ENCODE results near the gene GLRX. TPM values are rescaled to one million over a fixed set of nuclear protein-coding genes. Genes with fewer than 3 reads are reported as not detected.
"Not testable (repeated sequence)": the region's sequence is repeated elsewhere in the genome, so short reads cannot be mapped to it uniquely, and the experiment has no call there.

The GLRX gene
- total RNA-seq, 2 donors from 2014 or later = 45.1 to 62.3 TPM

DNA sequence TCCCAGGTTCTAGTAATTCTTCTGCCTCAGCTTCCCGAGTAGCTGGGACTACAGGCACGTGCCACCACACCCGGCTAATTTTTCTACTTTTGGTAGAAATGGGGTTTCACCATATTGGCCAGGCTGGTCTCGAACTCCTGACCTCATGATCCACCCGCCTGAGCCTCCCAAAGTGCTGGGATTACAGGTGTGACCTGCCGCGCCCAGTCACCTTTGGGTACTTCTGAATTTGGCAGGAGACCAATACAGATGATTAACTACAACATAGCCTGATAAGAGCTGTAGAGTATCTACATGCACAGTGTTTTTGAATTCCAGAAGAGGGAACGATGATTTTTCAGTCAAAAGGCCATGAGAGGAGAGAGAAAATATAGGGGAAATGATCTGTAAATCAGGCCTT is 9.5 kb downstream of the GLRX start:
- not testable (repeated sequence) for ATAC-seq (replicated peaks); H3K4me3 Mint-ChIP-seq; H3K9me3 Mint-ChIP-seq; H3K27me3 Mint-ChIP-seq
- peaks cover 52% of the 10 kb centered on the region for H3K36me3 Mint-ChIP-seq (ENCODE audit: low read depth)
- H3K4me1 Mint-ChIP-seq = peaks cover 61% of the 10 kb centered on the region
- peak overlapping the region; percentile 93 for H3K27ac Mint-ChIP-seq

DNA sequence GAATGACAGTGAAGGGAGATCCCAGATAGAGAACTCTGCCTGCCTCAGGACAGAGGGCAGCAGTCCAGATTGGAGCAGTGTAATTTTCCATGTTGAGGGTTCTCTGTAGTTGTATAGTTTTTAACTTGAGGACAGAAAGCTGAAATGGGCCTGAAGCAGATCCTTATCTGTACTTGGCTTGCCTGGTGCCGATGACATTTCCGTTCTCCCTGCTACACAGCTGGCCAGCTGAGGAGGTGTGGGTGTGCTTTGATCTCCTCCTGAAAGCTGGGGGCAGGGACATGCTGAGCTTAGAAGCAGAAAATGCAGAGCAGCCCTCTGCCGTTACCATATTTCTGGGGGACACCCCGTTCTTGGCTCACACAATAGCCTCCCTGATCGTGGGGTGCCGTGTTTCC is 10.5 kb downstream of the GLRX start:
- H3K9me3 Mint-ChIP-seq = no peaks in the 10 kb centered on the region
- H3K4me1 Mint-ChIP-seq = peaks cover 62% of the 10 kb centered on the region
- peak overlapping the region; percentile 71 for H3K4me3 Mint-ChIP-seq
- peak; percentile 38 for ATAC-seq (replicated peaks)
- no peaks in the 10 kb centered on the region for H3K27me3 Mint-ChIP-seq
- H3K36me3 Mint-ChIP-seq (ENCODE audit: low read depth) = peaks cover 46% of the 10 kb centered on the region
- peak overlapping the region; percentile 93 for H3K27ac Mint-ChIP-seq

DNA sequence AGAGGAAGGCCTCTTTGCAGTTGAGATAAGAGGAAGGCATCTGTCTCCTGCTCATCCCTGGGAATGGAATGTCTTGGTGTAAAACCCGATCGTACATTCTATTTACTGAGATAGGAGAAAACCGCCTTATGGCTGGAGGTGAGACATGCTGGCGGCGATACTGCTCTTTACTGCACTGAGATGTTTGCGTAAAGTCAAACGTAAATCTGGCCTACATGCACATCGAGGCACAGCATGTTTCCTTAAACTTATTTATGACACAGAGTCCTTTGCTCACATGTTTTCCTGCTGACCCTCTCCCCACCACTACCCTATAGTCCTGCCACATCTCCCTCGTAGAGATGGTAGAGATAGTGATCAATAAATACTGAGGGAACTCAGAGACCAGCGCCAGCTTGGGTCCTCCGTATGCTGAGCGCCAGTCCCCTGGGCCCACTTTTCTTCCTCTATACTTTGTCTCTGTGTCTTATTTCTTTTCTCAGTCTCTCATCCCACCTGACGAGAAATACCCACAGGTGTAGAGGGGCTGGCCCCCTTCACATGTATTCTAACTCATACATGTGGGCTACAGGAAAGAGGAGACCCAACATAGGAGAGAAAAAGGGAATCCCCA is 11.0 kb downstream of the GLRX start:
- ATAC-seq (replicated peaks); H3K27me3 Mint-ChIP-seq; H3K9me3 Mint-ChIP-seq: not testable (repeated sequence)
- Mint-ChIP-seq H3K4me3 (peak overlapping the region; percentile 71), H3K36me3 (ENCODE audit: low read depth) (peaks cover 41% of the 10 kb centered on the region), H3K4me1 (peaks cover 62% of the 10 kb centered on the region), H3K27ac (peak overlapping the region; percentile 93)

DNA sequence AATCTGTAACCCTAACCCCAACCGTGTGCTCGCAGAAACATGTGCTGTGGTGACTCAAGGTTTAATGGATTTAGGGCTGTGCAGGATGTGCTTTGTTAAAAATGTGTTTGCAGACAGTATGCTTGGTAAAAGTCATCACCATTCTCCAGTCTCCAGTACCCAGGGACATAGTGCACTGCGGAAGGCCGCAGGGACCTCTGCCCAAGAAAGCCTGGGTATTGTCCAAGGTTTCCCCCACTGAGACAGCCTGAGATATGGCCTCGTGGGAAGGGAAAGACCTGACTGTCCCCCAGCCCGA is 11.5 kb downstream of the GLRX start:
- H3K4me1 Mint-ChIP-seq = peaks cover 57% of the 10 kb centered on the region
- H3K27me3 Mint-ChIP-seq; ATAC-seq (replicated peaks); H3K9me3 Mint-ChIP-seq: not testable (repeated sequence)
- H3K27ac Mint-ChIP-seq = peak overlapping the region; percentile 93
- H3K4me3 Mint-ChIP-seq = peak overlapping the region; percentile 87
- H3K36me3 Mint-ChIP-seq (ENCODE audit: low read depth) = peaks cover 36% of the 10 kb centered on the region

DNA sequence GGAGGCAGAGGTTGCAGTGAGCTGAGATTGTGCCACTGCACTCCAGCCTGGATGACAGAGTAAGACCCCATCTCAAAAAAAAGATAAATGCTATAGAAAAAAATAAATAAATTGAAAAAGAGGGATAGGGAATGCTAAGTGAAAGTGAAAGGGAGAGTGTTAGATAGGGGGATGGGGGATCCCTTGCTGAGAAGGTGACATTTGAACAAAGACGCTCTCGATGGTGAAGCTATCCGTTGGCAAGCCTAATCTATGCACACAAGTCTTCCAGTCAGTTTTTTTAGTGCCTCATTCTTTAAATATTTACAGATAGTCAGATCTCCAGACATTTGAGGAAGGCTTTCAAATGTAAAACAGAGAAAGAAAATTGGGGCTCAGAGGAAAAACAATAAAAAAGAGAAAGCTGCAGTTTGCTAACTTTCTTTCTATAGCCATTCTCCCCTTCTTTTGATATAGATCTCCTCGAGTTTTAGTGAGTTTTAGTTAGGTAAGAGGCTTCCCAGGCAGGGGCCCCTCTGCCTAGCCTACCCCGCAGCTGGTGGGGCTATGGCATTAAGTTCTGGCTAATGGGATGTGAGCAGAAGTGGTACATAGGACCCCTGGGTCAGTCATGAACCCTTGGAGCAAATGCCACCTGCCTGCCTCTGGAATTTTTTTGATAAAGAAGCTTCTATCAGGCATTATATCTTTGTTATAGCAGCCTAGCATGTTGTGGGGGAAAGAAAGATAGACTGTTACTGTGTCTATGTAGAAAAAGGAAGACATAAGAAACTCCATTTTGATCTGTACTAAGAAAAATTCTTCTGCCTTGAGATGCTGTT is 12.0 kb downstream of the GLRX start:
- H3K4me1 Mint-ChIP-seq = peaks cover 51% of the 10 kb centered on the region
- H3K36me3 Mint-ChIP-seq (ENCODE audit: low read depth) = peaks cover 30% of the 10 kb centered on the region
- H3K27me3 Mint-ChIP-seq = no peaks in the 10 kb centered on the region
- H3K9me3 Mint-ChIP-seq = no peaks in the 10 kb centered on the region
- peak overlapping the region; percentile 93 for H3K27ac Mint-ChIP-seq
- no peak for ATAC-seq (replicated peaks)
- H3K4me3 Mint-ChIP-seq = peak overlapping the region; percentile 87

DNA sequence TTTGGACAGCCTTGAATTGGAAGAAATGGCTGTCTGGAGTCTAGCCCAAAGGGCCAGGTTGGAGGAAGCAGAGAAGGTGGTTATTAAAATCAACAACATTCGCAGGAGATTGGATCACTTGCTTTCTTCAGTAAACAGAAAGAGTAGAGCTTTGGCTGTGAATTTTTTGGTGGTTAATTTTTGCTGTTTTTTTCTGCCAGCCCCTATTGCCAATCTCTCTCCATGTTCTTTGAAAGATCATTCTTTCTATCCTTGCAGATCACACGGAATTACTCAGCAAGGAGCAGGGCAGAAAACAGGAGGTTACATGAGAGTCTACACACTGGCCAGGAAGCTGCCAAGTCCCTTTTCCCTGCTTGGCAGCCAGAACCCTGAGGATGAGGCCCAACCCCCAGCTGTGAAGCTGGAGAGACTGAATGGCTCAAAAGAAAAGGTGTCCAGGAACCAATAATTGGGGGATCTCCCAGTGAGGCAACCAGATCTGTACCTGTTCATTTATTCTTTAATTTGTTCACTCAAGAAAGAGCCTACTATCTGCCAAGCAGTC is 13.0 kb downstream of the GLRX start:
- Mint-ChIP-seq H3K27ac (peak overlapping the region; percentile 93), H3K9me3 (no peaks in the 10 kb centered on the region), H3K36me3 (ENCODE audit: low read depth) (peaks cover 20% of the 10 kb centered on the region), H3K27me3 (no peaks in the 10 kb centered on the region), H3K4me1 (peaks cover 46% of the 10 kb centered on the region), H3K4me3 (peak overlapping the region; percentile 87)
- no peak for ATAC-seq (replicated peaks)

DNA sequence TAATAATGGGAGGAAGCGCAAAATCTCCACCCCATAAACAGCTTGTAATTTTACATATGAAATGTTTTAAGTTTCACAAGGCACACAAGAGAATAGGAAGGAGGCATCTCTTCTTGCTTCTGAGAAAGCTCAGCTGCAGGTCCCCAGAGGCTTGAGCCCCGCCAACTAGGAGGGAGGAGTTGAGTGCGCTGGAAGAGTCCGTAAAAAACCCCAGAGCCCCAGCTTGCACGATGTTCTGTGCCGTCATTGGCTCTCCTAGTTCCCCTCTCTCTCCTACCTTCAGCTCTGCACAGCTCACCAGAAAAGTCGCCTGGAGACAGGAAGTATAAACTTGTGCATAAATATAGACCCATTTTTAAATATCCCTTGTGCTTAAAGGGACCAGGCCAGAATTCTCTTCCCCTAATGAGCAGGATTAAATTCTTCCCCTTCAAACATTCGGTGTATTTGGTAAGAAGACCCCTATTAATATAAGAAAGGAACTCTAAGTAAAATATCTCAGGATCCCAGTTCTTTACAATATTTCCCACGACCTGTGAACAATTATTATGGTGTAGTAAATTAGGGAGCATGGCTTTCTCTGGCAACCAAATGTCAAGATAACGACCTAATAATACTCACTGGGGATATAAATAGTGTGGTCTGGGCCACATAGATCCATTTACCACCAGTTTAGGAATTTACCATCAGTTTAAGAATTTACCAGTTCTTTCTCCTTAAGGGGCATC is 13.7 kb downstream of the GLRX start:
- H3K27ac Mint-ChIP-seq = peak overlapping the region; percentile 93
- H3K9me3 Mint-ChIP-seq = no peaks in the 10 kb centered on the region
- H3K4me1 Mint-ChIP-seq = peaks cover 42% of the 10 kb centered on the region
- peak; percentile 98 for ATAC-seq (replicated peaks)
- H3K36me3 Mint-ChIP-seq (ENCODE audit: low read depth) = peaks cover 13% of the 10 kb centered on the region
- peak overlapping the region; percentile 87 for H3K4me3 Mint-ChIP-seq
- no peaks in the 10 kb centered on the region for H3K27me3 Mint-ChIP-seq

DNA sequence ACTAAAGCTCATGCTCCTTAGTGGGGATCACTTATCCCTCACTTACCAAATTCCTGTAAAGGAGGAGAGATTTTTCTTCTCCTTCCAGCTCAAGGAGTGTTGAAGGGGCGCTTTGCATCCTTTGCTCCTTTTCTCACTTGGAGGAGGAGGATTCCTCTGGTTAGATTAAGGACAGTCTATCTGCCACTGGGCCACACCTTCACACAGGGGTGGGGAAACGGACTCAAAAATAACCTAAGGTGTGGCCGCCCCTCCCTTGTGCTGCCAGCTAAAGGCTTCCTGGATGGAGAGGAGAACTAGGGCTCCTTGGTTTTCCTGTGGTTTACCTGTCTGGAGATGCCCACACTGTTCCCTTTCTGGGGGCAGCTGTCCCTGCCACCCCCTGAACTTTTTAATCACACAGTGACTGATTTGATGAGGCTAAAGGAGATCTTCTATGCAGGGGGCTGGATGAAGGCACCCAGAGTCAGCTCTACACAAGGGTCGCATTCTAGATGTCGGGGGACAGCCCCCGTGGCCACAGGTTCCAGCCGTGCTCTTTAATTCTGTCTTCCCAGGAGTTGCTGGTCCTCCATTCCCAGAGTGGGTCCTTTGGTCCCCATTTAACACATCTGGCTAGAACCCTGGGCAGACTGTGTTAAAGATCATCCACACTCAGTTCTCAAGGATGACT is 14.4 kb downstream of the GLRX start:
- ATAC-seq (replicated peaks) = peak; percentile 2
- H3K27ac Mint-ChIP-seq = peak overlapping the region; percentile 93
- H3K9me3 Mint-ChIP-seq = no peaks in the 10 kb centered on the region
- no peaks in the 10 kb centered on the region for H3K27me3 Mint-ChIP-seq
- H3K4me1 Mint-ChIP-seq = peaks cover 39% of the 10 kb centered on the region
- H3K4me3 Mint-ChIP-seq = peak overlapping the region; percentile 87
- H3K36me3 Mint-ChIP-seq (ENCODE audit: low read depth) = peaks cover 8% of the 10 kb centered on the region

DNA sequence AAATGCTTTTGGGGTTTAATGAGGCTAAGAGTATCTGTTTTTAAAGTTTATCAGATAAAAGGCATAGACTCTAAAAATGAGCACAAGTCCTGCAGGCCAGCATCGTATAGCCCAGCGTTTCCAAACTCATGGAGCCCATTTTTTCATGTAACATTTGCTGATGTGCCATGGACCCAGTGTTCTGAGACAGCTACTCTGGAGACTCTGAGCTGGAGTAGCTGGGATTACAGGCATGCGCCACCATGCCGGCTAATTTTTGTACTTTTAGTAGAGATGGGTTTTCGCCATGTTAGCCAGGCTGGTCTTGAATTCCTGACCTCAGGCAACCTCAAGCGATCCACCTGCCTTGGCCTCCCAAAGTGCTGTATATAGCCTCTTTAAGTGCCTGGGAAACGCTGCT is 15.8 kb downstream of the GLRX start:
- H3K27me3 Mint-ChIP-seq = no peaks in the 10 kb centered on the region
- ATAC-seq (replicated peaks) = no peak
- H3K27ac Mint-ChIP-seq = no peak overlapping the region
- H3K9me3 Mint-ChIP-seq = no peaks in the 10 kb centered on the region
- no peaks in the 10 kb centered on the region for H3K36me3 Mint-ChIP-seq (ENCODE audit: low read depth)
- H3K4me1 Mint-ChIP-seq = peaks cover 27% of the 10 kb centered on the region
- no peak overlapping the region for H3K4me3 Mint-ChIP-seq

DNA sequence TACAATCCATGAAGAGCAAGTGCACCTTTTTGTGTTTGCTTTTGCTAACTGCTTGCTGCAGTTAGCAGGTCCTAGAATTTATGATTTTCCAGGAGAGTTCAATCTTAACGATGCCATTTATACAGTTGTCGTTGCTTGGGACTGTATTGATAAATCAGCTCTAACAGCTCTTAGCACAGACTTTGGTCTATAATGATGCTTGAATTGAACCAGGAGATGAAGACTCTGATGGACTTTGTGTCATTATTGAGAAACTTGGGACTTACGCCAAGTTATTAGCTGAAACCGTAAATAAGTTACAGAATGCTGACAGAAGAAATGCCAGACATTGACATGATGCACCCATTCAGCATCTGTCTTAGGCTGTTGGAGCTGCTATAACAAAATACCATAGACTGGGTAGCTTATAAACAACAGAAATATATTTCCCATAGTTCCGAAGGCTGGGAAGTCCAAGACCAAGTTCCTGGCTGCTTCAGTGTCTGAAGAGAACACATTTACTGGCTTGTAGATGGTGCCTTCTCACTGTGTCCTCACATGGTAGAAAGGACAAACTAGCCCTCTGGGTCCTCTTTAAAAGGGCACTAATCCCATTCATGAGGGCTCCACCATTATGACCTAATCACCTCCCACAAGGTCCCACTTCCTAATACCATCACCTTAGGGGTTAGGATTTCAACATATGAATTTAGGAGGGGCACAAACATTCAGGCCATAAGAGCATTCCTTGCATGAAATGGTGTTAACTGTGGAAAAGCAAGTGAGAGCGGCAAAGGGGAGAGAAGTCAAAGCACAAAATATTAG is 17.6 kb downstream of the GLRX start:
- Mint-ChIP-seq H3K4me1 (peaks cover 19% of the 10 kb centered on the region), H3K9me3 (no peaks in the 10 kb centered on the region), H3K27me3 (no peaks in the 10 kb centered on the region), H3K4me3 (no peak overlapping the region), H3K27ac (no peak overlapping the region), H3K36me3 (ENCODE audit: low read depth) (no peaks in the 10 kb centered on the region)
- no peak for ATAC-seq (replicated peaks)

DNA sequence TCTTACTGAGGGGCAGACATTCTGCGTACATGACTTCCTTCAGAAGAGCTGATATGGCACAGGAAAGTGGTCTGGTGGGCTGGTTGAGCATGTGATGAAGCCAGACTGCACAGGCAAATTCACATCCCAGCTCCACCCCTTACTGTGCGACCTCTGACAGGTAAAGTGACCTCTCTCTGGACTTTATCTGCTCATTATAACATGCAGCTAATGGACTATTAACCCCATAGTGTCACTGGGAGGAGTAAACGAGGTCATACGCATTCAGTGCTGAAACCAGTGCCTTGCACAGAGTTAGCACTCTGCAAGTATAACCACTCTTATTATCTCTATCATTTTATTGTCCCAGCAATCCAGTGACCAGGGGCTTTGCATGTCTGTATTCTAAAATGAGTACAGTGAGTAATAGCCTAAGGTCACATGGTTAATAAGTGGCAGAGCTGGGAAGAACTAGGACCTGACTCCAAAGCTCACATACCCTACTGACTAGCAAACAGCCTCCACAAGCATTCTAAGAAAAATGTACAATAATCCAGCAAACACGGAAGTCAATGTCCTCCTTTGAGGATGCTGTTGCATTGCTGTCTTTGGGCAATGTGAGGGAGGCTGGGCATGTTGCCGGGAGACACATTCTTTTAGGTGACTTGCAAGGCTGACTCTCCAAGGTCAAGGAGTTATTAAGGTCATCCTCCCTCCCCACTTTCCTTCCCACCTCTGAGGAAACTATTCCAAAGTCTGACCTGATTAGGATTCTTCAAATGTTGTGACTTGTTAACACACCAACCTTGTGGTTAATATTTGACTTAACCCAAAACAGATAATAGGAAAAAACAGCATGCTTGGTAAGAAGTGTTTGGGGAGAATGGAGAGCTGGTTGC is 19.0 kb downstream of the GLRX start:
- Mint-ChIP-seq H3K27ac (no peak overlapping the region), H3K36me3 (ENCODE audit: low read depth) (no peaks in the 10 kb centered on the region), H3K9me3 (no peaks in the 10 kb centered on the region), H3K4me1 (peaks cover 10% of the 10 kb centered on the region), H3K4me3 (no peak overlapping the region), H3K27me3 (no peaks in the 10 kb centered on the region)
- ATAC-seq (replicated peaks) = no peak

DNA sequence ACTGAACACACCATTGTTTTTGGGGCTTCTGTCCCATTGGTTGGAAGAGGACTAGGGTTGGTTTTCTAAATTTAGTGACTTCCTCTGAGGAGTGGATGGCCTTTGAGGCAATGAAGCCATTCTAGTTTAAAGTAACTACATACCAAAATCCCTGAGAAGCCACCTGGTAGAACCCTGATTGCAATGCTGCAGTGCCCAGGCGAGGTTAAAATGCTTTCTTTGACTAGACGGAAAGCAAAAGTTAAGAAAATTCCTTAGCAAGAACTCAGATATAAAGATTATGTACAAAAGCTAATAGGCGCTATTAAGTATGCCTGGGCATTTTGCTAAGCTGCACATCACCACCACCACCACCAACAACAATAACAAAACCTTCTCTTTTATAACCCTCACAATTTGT is 20.6 kb downstream of the GLRX start:
- peaks cover 4% of the 10 kb centered on the region for H3K4me1 Mint-ChIP-seq
- H3K36me3 Mint-ChIP-seq (ENCODE audit: low read depth) = no peaks in the 10 kb centered on the region
- no peak for ATAC-seq (replicated peaks)
- H3K27me3 Mint-ChIP-seq = no peaks in the 10 kb centered on the region
- no peaks in the 10 kb centered on the region for H3K9me3 Mint-ChIP-seq
- H3K4me3 Mint-ChIP-seq = no peak overlapping the region
- no peak overlapping the region for H3K27ac Mint-ChIP-seq

DNA sequence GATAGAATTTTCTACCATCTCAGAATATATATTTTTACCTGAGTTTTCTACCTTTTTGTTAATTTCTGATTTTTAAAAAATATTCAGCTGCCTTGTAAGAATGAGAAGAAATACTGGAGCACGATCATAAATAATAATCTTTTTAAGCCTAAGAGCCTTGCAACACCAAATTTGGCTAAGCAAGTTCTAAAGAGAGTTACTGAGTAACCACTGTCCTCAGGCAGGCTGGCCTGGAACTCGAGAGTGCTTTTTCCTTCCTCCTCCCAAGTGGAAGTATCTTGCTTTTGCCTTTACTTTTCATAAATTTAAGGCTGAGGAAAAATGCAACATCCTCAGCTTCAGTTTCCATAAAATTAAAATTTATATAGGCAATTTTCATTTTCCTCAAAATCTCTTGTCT is 21.0 kb downstream of the GLRX start:
- Mint-ChIP-seq H3K4me3 (no peak overlapping the region), H3K9me3 (no peaks in the 10 kb centered on the region), H3K4me1 (peaks cover 4% of the 10 kb centered on the region), H3K27ac (no peak overlapping the region), H3K27me3 (no peaks in the 10 kb centered on the region), H3K36me3 (ENCODE audit: low read depth) (no peaks in the 10 kb centered on the region)
- ATAC-seq (replicated peaks) = no peak
